Thyroid gland (tissue), 4 donors: Measurements from ENCODE around the gene TECTB.

Source experiments
- CTCF ChIP-seq, 6 experiments: fragments of 200-600 bp in 3 of 6; fragments of 450-650 bp in 3 of 6; sonication (generic) in 3 of 6; IDR thresholded peaks; one replicate each; pipeline ENCODE4 v1.5.1; 2016 to 2019; ENCODE audit warnings: antibody characterized with exemption in 6 of 6, mild to moderate bottlenecking in 2 of 6, inconsistent platforms in 1 of 6, moderate library complexity in 1 of 6
- POLR2A ChIP-seq, 2 donors: fragments of 450-650 bp; IDR thresholded peaks; one replicate each; pipeline ENCODE4 v1.6.1; 2017; ENCODE audit warnings: antibody characterized with exemption in 2 of 2, mild to moderate bottlenecking in 2 of 2, moderate library complexity in 1 of 2

GRCh38 chr10:112332509-112333228 lies 49.5 kb downstream of the TECTB start:
- no peak for TF ChIP-seq CTCF (IDR thresholded peaks at IDR 0.05)
- no peak for TF ChIP-seq POLR2A (IDR thresholded peaks at IDR 0.05)
